Kidney tubule cell (primary cell): ENCODE results near the gene LSM14B.

Experiments used
- DNase-seq: peaks from one replicate; pipeline ENCODE4 v3.0.0-alpha.2; 2018; ENCODE audit warnings: low spot score

Gene LSM14B

DNA sequence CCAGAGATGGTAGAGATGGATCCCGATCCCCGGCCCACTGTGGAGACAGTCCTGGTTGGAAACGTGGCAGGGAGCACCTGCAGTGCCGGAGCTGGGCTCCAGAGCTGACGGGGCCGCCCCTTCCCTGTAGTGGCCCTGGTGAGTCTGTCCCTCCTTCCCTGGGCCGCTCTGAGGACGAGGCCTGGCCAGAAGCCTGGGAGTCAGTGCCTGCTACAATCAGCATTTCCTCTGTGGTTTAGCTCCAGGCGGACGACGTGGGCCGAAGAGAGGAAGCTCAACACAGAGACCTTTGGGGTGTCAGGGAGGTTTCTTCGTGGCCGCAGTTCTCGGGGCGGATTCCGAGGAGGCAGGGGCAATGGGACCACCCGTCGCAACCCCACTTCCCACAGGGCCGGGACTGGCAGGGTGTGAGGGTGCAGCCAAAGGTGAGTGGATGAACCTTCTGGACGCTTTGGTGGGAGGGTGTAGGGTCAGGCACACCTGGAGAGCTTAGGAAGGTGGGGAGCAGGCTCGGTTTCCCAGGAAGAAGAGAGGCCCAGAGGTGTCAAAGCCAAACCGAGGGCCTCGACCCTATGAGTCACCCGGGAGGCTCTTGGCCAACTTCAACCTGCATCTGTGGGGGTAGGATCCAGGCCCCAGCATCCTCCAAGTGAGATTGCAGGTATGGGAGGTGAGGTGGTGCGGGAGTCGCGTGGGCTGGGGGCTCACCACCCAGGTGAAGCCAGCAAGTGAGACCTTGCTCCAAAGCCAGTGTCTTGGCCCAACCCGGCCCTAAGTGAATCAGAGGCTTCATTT is 11.0 kb downstream of the LSM14B start:
- DNase-seq: no peak

DNA sequence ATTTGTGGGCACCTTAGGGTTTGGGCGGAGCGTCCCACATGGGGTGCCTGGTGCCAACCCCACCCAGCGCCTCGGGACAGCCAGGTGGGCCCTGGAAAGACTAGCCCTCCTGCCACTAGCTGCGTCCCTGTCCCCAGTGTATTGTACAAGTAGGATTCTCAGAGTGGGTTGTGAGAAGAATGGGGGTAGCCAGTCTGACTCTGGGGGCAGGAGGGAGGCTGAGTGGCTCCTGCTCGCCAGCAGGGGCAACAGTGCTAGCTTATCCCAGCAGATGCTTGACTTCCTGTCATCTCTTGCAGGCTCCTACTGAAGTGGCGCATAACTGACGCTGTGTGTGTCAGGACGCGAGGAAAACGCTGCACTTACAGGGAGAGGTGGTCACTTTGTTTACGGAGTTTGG is 11.6 kb downstream of the LSM14B start:
- no peak for DNase-seq

DNA sequence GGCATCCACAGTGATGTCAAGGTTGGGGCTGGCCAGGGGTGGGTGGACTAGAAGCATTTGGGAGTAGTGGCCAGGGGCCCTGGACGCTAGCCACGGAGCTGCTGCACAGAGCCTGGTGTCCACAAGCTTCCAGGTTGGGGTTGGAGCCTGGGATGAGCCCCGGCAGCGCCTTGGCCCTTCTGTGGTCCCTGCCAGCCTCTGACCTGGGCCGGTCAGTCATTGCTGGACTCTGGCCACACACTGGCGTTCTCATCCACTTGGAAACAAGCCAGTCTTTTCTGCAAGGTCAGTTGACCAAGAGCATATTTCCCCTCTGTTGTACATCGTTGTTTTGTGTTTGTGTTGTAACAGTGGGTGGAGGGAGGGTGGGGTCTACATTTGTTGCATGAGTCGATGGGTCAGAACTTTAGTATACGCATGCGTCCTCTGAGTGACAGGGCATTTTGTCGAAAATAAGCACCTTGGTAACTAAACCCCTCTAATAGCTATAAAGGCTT is 12.5 kb downstream of the LSM14B start:
- peak; percentile 45 for DNase-seq

DNA sequence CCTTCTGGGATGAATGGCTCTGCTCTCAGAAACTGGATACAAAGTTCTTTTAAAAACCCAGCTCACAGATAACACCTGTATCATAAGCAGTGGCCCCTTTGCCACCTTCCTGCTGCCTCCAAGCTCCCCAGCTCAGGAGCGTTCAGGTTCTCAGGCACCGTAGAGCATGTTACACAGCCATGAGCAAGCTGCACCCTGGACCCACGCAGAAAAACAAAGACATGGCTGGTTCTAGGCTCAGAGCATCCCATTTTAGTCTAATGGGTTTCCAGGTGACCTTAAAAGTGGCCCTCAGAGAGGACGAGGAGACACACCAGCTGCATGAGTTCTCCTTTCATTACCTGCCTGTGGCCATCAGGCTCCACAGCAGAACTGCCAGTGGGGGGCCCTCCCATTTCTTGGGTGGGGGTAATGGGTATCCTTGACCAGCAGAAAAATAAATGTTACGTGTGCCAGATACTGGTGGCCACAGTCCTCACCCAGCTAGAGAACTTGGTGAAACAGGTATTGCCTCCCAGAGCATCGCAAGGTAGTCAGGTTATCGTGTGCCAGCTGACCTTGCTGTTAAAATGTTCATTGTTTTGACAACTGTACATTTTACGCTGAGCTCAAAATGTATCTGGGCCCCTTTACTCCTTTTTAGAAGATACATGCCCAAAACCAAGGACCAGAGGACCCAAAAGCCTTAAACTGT is 13.4 kb downstream of the LSM14B start:
- no peak for DNase-seq

DNA sequence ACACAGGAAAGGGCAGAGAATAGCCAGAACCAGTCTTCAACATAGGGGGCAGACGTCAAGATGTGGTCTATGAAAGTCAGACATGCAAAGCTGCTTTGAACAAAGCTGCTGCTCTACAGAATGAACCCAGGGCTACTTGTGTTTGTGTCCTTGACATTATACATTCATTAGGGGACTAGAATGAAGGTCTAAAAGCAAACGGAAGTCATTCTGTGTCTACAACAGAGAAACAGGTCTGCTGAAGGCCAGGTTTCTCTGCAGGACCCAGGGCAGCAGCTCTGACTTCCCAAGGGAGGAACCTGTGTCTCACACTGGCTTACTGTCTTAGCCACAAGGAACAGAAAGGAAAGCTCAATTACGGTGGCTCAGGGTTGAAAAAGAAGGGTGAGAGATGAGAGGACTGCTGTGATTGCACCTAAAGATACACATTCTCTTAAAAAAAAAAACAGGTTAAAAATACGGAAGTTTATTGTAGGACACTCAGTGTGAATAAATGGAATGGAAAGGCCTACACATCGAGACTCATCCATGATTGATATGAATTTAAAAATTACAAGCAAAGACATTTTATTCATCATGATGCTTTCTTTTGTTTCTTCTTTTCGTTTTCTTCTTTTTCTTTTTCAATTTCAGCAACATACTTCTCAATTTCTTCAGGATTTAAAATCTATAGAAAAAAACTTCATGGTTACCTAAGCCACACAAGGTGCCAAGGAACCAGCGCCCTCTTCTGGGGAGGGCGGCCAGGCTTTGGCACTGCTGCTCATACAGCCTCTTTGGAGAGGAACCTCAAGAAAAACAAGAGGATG is 14.2 kb downstream of the LSM14B start:
- DNase-seq: peak; percentile 68

DNA sequence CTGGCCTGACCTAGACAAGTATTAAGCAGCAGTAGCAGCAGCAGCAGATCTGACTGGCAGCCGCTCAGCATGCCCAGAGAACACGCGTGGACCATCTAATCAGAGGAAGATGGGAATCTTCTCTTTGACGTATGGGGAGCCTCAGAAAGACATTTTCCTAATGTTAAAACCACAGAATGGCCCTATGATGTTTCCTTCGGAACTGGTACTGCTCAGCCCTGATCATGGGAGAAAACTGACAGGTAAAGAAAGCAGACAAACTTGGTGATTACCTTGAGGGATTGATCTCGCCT is 14.8 kb downstream of the LSM14B start:
- no peak for DNase-seq

DNA sequence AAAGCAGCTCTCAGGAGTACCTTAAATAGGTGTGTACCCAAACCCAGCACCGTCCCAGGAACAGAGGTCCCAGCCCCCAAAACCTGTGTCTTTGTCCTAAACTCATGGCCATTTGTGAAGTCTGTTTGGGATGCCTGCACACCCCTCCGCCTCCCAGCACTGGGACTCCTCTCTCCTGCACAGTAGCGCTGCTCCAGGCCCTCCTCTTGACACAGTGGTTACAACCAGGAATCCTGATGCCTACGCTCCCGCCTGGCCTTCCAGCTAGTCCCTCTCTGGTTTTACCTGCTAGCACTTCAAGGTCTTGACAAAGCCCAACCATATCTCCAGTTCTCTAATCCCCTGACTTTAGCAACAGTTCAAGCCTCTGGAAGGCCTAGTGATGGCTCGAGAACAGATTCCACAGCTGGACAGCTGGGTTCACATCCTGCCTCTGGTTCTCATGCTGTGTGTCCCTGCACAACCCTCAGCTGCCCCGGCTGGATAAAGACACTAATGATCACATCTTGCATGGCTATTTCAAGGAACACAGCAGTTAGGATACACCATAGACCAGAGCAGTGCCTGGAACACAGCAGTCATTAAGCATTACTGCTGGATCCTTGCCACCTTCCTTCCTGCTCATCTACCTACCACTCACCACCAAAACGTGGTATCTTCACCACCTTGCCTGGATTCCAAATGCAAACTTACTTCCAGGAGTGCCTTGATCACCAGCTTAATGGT is 15.4 kb downstream of the LSM14B start:
- no peak for DNase-seq

DNA sequence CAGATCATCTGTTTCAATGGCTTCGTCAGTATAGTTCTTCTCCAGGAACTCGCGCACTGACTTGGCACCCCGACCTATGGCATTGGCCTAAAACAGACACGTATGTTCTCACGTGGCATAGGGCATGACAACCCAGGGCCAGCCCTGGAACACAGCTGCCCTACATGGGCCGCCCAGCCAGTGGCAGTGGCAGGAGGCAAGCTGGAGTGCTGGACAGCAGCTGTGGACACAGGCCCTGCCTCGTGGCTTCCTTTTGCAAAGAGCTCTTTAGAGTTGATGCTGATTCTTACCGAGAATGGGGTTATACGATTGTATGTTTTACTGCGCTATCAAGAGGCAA is 15.9 kb downstream of the LSM14B start:
- no peak for DNase-seq

DNA sequence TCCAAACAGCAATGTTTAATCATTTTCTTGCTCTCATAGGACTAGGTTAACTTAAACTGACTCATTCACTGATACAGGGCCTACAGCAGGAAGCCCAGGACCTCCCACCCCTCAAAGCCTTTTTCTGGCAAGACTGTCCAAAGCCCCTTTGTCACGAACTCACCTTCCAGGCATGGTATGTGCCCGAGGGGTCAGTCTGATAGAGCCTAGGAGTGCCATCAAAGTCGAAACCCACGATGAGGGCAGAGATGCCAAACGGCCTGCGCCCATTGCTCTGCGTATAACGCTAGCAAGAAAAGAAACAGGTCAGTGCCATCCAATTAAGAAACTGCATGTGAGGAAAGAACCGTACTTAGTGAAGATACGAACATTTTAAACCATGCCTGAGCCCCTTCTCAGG is 16.6 kb downstream of the LSM14B start:
- DNase-seq: no peak

DNA sequence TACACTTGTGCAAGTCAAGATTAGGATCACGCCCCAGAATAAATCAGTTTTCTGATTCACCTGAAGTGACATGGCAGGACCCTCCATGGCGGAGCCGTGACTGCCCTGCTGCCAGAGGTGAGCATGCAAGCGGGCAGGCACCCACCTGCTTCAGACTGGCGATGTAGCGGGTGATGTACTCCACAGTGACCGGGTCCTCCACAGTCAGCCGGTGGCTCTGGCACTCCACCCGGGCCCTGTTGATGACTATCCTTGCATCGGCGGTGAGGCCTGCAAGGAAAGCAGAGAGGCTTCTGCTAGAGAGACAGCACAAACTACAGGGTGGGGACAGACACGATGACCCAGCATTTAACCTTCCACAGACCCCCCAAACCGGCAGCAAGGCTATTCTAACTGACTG is 17.4 kb downstream of the LSM14B start:
- no peak for DNase-seq

DNA sequence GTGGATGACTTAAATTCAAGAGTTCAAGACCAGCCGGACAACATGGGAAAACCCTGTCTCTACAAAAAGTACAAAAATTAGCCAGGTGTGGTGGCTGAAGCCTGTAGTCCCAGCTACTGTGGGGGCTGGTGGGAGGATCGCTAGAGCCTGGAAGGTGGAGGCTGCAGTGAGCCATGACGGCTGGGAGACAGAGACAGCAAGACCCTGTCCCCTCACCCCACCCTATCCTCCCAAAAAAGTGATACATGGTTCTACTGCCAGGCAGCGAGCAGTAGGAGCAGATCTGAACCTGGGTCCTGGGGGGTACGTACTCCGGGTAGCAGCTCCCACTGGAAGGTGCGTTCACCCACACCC is 18.7 kb downstream of the LSM14B start:
- no peak for DNase-seq

DNA sequence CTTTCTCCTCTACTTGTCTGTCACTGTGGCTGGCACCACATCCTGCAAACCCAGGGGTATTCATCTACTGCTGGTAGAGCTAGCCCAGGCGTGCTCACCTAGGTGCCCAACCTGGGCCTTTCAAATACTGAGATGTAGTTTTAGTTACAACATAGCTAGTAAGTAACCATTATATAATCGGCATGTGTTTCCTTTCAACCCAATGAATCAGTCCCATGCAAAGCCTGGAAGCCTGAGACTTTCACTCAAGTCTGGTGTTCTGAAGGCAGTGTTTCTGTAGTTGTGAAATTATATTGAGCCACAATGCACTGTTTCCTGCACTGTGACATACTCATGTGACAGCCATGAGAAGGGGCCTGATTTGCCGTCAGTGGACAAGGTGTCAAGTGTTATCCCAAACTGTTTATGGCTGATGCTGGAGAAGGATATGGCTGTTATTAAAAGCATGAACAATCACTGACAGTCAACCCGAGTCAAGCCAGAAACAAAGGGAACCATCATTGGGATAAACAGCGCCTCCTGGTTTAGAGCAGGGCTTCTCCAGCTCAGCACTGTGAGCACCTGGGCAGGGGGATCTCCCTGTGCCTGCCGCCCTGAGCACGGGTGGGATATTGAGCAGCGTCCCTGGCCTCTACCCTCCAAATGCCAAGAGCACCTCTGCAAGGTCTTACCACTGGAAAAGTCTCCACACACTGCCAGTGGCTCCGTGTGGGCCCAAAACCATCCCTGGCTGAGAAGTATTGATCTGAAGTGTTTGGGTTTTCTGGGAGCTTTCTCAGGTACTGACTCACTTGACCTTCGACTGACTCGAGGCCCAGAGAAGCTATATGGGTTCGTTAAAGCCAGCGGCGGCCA is 19.3 kb downstream of the LSM14B start:
- DNase-seq: peak; percentile 37

DNA sequence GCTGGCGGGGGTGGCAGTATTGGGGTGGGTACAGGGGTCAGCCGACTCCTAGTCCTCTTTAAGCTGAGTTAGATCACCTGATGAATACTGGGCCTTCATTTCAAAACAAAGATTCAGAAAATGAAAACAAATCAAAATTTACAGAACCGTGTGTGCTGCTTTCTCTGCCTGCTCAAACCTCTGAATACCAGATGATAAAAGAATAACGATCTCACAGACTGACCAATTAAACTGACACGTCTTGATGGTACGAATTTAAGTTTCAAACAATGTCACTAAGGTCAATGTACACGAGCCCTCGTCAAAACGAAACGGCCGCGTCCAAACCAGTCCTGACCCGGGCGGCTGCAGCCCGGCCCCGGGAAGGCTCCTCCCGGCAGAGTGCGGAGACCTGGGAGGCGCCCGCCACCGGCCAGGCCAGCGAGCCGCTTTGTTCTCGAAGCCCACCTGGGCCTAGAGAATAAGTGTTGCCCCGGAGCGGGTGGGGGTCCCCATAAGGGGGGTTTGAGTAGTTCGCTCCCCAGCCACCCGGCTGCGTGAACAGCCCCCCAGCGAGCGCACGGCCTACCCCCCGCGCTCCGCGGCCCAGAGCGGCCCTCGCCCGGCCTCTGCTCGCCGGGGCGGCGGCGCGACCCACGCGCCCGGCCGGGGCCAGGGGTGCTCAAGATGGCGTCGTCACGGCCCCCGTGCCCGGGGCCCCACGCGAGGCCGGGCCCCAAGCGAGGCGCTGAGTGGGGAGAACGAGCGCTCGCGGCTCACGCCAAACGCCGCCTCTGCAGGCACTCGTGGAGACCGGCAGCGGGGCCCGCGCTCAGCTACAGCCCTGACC is 20.2 kb downstream of the LSM14B start:
- DNase-seq: peak; percentile 14

DNA sequence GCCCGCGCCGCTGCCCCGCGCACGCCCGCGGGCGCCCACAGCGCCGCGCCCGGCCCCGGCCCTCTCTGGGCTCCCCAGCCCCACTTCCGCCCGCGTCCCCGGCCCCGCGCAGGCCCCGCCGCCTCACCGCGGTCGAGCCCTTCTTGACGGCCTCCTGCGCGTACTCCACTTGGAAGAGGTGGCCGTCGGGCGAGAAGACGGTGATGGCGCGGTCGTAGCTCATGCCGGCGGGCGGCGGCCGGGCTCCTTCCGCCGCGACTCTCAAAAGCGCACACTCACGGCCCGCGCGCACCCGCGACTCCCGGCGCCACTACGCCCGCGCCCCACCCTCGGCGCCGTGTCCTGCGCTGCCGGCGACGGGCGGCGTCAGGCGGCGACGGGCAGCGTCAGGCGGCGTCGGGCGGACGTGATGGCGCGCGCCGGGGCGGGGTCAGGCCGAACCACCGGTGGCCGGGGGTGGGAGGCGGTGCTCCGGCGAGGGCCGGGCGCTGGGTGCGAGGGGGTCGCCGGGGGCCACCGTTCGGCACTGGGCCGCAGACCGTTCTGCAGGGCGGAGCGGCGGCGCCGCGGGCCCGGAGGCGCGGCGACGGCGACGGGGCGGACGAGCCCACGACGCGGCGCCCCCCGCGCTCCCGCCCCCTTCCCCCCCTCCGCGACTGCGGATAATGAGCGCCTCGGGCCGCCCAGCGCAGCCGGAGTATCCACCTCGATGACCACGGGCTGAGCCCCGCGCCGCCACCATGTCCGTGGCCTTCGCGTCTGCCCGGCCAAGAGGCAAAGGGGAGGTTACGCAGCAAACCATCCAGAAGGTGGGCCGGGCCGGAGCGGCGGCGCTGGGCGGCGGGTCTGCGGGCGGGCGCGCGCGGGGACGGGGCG is 21.0 kb downstream of the LSM14B start, which contains the start of the genes PSMA7 and SS18L1:
Gene PSMA7 (minus strand): TSS at position 314 of the 876 bp plus-strand sequence. CDS start 91 bp downstream, at position 223.
Gene SS18L1 (plus strand): TSS at position 689 of the 876 bp plus-strand sequence. CDS start 52 bp downstream, at position 741.
- peak; percentile 93 for DNase-seq

DNA sequence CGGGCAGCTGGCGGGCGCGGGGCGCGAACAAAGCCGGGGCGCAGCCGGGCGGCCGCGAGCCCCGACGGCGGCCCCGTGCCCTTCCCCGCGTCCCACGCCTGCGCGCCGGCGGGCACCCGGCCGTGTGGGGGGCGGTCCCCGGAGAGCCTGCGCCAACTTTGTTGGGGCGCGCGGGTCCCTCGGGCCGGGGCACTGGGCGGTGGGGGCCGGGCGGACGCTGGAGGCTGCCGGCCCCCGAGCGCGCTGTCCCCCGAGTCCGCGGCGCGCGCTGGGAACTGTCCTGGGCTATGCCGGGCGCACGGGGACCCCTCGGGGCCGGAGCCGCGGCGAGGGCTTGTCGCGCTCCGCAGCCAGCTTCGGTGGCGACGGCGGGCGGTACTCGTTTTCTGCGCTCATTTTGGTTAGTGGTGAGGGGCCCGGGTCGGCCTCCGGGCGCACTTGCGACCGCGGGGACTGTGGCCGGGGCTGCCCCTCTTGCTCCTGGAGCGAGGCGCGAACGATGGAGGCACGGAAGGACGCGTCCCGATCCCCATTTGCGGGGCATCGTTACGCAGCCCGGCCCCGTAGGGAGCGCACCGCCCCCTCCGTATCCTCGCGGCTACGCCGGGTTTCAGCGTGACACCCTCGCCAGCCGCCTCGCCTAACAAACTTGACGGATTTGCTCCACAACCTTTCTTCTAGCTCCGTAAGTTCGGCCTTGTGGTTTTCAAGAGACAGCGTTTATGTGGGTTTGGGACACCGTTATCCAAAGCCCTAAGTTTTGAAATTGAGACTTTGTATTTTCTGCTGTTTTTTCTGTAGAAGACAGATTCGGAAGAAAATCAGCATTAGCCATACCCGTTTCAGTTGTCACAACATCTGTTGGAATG is 21.9 kb downstream of the LSM14B start:
- peak; percentile 63 for DNase-seq

DNA sequence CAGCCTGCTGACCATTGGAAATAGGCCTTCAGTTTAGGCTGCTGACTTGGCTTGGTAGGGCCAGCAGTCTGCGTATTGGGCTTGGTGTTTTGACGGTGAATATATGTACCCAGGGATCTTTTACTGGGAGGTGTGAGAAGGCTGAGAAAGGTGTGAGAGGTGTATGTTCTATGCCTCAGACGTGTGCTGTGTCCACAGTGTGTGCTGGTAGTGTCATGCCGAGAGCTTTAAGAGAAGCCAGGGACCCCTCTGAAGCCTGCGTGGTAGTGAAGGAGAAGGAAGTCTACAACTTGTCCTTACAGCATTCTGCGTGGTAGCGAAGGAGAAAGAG is 23.4 kb downstream of the LSM14B start:
- no peak for DNase-seq

DNA sequence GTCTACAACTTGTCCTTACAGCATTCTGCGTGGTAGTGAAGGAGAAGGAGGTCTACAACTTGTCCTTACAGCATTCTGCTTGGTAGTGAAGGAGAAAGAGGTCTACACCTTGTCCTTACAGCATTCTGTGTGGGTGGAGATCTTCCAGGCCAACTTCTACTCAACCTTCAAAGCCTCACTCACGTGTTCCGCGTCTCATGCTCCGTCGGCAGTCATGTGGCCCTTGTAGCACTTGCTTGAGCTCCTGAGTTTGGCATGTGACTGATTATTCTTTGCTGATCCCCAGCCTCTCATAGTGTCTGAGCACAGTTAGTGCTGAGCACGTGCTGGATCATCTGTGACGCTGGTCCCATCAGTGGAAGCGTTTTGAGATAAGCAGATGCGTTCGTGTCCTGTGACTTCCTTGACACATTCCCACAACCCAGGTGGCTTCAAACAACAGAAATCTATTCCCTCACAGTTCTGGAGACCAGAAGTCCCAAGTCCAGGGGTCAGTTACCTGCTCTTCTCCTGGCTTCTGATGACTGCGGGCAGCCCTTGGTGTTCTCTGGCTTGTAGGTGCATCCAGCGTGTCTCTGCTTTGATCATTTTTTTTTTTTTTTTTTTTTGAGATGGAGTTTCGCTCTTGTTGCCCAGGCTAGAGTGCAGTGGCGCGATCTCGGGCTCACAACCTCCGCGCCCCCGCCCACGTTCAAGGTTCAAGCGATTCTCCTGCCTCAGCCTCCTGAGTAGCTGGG is 23.9 kb downstream of the LSM14B start:
- DNase-seq: no peak

DNA sequence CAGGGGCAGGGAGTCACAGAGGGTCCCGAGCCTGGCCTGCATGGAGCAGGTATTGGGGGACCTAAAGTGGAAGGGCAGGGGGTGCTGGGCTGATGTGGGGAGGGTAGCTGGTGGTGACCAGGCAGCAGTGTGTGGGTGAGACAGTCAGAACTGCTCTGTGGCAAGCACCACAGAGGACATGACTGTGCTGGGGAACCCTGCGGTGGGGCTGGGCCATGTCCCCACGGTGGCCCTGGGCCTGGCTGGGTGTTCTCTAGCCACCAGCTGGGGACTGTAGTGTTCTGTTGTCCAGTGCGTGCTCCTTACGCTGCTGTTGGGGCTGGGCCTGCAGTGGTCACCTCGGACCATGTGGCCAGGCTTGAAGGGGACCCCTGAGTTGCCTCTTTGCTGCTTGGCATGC is 24.9 kb downstream of the LSM14B start:
- DNase-seq: no peak
